ENCODE results near the gene ENTPD8.

- TF ChIP-seq CTCF (IDR thresholded peaks at IDR 0.05) (no peak), POLR2AphosphoS5 (IDR thresholded peaks at IDR 0.05) (no peak), POLR2A (IDR thresholded peaks at IDR 0.05) (no peak), EP300 (IDR thresholded peaks at IDR 0.05) (no peak)
Measured at GRCh38 chr9:137439158-137439714, 1.9 kb downstream of the ENTPD8 start.
